Loucy (cell line): ENCODE results near the gene ESRRA.

Source experiments
- EZH2phosphoT487 ChIP-seq: fragments of 200-600 bp; IDR thresholded peaks from 2 replicates; pipeline ENCODE4 v1.6.1; 2018; ENCODE audit warnings: antibody characterized with exemption, mild to moderate bottlenecking, moderate library complexity, borderline replicate concordance
- TF ChIP-seq, protein P1 (sequence below): fragments of 200-600 bp; sonication (generic); conservative IDR thresholded peaks from 2 replicates; pipeline ENCODE4 v1.5.1; 2014; ENCODE audit warnings: mild to moderate bottlenecking, antibody characterized with exemption, low read length

DNA sequence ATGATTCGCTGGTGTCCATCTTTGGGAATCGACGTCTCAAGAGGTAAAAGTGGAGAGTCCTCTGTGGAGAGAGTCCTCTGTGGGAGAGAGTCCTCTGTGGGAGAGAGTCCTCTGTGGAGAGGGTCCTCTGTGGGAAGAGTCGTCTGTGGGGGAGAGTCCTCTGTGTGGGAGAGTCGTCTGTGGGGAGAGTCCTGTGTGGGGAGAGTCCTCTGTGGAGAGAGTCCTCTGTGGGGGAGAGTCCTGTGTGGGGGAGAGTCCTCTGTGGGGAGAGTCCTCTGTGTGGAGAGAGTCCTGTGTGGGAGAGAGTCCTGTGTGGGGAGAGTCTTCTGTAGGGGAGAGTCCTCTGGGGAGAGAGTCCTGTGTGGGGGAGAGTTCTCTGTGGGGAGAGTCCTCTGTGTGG is 15.7 kb downstream of the ESRRA start:
- TF ChIP-seq, protein P1, sequence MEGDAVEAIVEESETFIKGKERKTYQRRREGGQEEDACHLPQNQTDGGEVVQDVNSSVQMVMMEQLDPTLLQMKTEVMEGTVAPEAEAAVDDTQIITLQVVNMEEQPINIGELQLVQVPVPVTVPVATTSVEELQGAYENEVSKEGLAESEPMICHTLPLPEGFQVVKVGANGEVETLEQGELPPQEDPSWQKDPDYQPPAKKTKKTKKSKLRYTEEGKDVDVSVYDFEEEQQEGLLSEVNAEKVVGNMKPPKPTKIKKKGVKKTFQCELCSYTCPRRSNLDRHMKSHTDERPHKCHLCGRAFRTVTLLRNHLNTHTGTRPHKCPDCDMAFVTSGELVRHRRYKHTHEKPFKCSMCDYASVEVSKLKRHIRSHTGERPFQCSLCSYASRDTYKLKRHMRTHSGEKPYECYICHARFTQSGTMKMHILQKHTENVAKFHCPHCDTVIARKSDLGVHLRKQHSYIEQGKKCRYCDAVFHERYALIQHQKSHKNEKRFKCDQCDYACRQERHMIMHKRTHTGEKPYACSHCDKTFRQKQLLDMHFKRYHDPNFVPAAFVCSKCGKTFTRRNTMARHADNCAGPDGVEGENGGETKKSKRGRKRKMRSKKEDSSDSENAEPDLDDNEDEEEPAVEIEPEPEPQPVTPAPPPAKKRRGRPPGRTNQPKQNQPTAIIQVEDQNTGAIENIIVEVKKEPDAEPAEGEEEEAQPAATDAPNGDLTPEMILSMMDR: no peak
- no peak for TF ChIP-seq EZH2phosphoT487
